BJ (cell line): ENCODE data around the gene RNF14. TPM values are rescaled to one million over a fixed set of nuclear protein-coding genes. Genes with fewer than 3 reads are reported as not detected.

Experiments used
- CTCF ChIA-PET: fragments of 350-600 bp; formaldehyde crosslinking; extraction: SDS; loops from one replicate; lab custom pipeline; 2021; ENCODE audit warnings: antibody characterized with exemption, inconsistent platforms; lab: Yijun Ruan, JAX
- POLR2A ChIA-PET: fragments of 300-600 bp; sonication (Branson Sonifier 250); formaldehyde crosslinking; extraction: SDS; loops from one replicate; lab custom pipeline; 2021; ENCODE audit warnings: antibody characterized with exemption; lab: Charles Lee
- DNase-seq: peaks from one replicate; pipeline ENCODE4 v3.0.0-alpha.2; 2011; ENCODE audit warnings: low read depth
- H3K27me3 ChIP-seq: 2 replicates; pipeline ENCODE4 v1.6.0; 2011; ENCODE audit warnings: low read length; ENCODE audit not compliant: control insufficient read depth, insufficient read depth
- H3K36me3 ChIP-seq: 2 replicates; pipeline ENCODE4 v1.5.1; 2011; ENCODE audit warnings: low read length; ENCODE audit not compliant: control insufficient read depth, insufficient read depth
- H3K4me3 ChIP-seq: 2 replicates; pipeline ENCODE4 v1.5.1; 2011; ENCODE audit warnings: low read depth, mild to moderate bottlenecking, control low read depth, low read length
- polyA plus RNA-seq: library from polyadenylated mRNA; depleted of rRNA; stranded (reverse); fragments of >200 nt; gene quantifications from 2 replicates; pipeline ENCODE4 v1.2.3, GENCODE V29; 2011
- TF ChIP-seq, protein P1 (sequence below): IDR thresholded peaks from 2 replicates; pipeline ENCODE4 v1.5.1; 2011; ENCODE audit warnings: low read depth, mild to moderate bottlenecking, control low read depth, inconsistent platforms, low read length, moderate library complexity; ENCODE audit not compliant: insufficient read depth

RNF14 gene
- polyA plus RNA-seq, 1 experiment: 27.2 TPM

DNA sequence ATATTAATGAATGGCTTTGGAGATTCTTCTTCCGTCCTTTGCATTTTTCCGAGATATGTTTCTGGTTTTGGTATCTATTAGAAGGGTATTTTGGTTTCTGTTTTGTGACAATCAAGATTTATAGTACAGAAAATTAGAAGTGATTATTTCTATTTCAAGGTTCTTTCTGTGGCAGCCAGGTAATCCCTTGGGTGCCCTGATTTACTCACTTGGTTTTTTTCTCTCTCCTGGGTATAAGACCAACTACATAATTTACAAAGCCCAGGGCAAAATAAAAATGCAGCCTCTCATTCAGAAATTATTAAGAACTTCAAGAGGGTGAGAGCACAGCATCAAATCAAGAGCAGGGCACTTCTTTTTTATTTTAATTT is 2.0 kb upstream of the RNF14 start:
- CTCF ChIA-PET: interaction anchor here (6.5 kb wide), 1 partner anchor 274 kb away, joined by 66 read pairs; no protein-coding TSS in a partner anchor
- TF ChIP-seq, protein P1, sequence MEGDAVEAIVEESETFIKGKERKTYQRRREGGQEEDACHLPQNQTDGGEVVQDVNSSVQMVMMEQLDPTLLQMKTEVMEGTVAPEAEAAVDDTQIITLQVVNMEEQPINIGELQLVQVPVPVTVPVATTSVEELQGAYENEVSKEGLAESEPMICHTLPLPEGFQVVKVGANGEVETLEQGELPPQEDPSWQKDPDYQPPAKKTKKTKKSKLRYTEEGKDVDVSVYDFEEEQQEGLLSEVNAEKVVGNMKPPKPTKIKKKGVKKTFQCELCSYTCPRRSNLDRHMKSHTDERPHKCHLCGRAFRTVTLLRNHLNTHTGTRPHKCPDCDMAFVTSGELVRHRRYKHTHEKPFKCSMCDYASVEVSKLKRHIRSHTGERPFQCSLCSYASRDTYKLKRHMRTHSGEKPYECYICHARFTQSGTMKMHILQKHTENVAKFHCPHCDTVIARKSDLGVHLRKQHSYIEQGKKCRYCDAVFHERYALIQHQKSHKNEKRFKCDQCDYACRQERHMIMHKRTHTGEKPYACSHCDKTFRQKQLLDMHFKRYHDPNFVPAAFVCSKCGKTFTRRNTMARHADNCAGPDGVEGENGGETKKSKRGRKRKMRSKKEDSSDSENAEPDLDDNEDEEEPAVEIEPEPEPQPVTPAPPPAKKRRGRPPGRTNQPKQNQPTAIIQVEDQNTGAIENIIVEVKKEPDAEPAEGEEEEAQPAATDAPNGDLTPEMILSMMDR: no peak
- no peak for DNase-seq
- no peaks in the 10 kb centered on the region for H3K27me3 ChIP-seq
- POLR2A ChIA-PET: no interaction called here
- no peaks in the 10 kb centered on the region for H3K36me3 ChIP-seq
- no peak overlapping the region for H3K4me3 ChIP-seq

DNA sequence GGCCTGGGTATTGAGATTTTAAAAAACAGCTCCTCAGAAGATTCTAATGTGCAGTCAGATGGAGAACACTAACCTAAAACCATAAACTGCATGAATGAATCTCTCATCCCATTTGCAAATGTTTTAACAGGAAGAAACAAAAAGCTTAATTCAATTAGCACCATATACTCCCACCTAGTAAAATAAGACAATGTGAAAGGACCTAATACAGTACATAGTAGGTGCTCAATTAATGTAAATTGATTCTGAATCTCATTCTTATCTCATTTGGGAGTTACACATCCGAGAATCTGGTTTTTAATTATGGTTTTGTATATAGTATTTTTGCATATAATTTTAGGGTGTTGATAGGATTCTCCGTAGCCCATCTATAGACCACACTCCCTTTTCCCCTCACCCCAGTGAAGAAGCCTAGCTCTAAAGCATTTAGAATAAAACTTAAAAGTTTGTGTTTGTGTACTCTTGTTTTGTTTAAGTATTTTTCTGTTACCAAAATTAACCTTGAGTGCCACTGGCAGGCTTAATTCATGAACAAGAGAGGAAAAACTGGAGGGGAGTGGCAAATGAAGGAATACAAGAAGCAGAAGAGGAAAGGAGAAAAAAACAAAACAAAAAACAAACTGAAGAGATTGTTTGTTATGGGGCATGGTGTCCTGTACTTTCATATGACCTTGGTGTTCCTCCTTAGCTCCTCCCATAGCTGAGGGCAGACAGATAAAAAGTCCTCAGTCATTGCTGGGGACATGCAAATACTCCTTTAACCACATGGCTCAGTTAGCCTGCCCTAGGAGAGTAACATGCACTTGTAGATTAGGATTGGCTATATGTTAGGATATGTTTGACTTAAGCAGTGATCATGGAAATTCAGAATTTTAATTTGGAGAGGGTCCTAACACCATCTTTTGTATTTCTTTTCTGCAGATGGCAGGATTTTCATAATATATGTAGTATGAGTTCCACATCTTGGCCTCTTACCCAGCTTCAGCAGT is 1.2 kb downstream of the RNF14 start:
- no peak for DNase-seq

DNA sequence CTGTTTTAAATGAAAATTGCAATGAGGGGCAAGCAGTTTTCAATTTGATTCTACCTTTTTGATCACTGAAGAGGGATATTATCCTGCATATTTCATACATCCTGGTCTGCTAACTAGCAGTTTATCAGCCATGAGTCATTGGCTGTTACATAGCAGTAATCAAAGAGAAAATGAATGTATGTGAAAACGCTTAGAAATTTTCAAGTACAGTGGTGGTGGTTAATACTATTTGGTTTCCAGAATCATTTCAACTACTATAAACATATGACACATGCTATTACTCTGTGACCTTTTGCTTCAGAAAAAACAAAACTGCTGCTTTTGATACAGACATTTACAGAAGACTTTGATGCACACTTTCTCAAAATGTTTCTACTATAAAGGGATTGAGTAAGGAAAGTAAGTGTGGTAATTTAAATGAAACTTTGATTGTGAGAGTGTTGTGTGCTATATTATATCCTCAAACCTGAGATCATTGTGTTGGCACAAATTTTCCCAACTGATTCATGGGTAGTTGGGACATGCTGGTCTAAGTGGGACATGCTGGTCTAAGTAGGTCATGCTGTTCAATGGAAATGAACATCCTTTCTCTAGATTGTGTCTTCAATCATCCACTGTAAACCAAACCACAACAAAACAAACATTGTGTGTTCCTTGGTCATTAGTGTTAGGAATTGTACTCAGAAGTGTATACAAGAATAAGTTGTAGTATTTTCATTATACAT is 5.1 kb downstream of the RNF14 start:
- Histone ChIP-seq H3K4me3 (no peak overlapping the region), H3K36me3 (peaks cover 9% of the 10 kb centered on the region), H3K27me3 (no peaks in the 10 kb centered on the region)
- TF ChIP-seq, protein P1: no peak
- DNase-seq: no peak
- CTCF ChIA-PET: interaction anchor here (2.6 kb wide), 1 partner anchor 13 kb away, joined by 9 read pairs; no protein-coding TSS in a partner anchor
- POLR2A ChIA-PET: no interaction called here

More for the DNA sequence above, 1.2 kb downstream of the RNF14 start:
- ChIA-PET POLR2A (interaction anchor here (1.0 kb wide), 1 partner anchor 55 kb away, joined by 4 read pairs; no protein-coding TSS in a partner anchor), CTCF (interaction anchor here (0.6 to 6.5 kb wide), 19 partner anchors 8 to 626 kb away, joined by 3 to 66 read pairs (median 6); partner anchors contain the start of genes GNPDA1 and PCDH12)
- peak overlapping the region; percentile 69 for H3K4me3 ChIP-seq
- peaks cover 4% of the 10 kb centered on the region; the same call in 1 of the 2 replicates for H3K36me3 ChIP-seq
- H3K27me3 ChIP-seq: no peaks in the 10 kb centered on the region
- TF ChIP-seq, protein P1: no peak

DNA sequence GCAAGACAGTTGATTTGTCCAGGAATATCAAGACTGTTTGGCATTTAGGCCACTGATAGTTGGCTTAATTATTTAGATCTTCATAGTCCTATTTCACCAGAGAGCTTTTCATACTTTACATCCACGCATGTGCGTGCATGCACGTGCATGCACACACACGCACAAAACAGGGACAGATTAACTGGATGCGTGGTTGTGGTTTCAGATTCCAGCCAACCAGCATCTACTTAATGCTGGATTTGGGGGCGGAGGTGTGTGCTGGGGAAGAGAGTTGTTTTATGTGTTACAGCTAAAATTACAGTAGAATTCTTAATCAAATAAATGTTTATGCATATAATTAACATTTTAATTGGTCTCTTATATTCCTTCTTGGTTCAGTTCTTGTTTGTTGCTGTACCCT is 7.3 kb downstream of the RNF14 start:
- Histone ChIP-seq H3K36me3 (peaks cover 11% of the 10 kb centered on the region), H3K4me3 (no peak overlapping the region), H3K27me3 (no peaks in the 10 kb centered on the region)
- ChIA-PET POLR2A (no interaction called here), CTCF (interaction anchor here (0.9 to 2.8 kb wide), 7 partner anchors 14 to 311 kb away, joined by 3 to 12 read pairs (median 5); no protein-coding TSS in a partner anchor)
- TF ChIP-seq, protein P1: no peak
- DNase-seq: no peak
